ENCODE measurements around the gene GAB2. TPM values are rescaled to one million over a fixed set of nuclear protein-coding genes. Genes with fewer than 3 reads are reported as not detected.
"Not testable (repeated sequence)": the region's sequence is repeated elsewhere in the genome, so short reads cannot be mapped to it uniquely, and the experiment has no call there.

Gene GAB2
- total RNA-seq, 2 experiments from 2014 or later, result 15.9 to 16.6 TPM

DNA sequence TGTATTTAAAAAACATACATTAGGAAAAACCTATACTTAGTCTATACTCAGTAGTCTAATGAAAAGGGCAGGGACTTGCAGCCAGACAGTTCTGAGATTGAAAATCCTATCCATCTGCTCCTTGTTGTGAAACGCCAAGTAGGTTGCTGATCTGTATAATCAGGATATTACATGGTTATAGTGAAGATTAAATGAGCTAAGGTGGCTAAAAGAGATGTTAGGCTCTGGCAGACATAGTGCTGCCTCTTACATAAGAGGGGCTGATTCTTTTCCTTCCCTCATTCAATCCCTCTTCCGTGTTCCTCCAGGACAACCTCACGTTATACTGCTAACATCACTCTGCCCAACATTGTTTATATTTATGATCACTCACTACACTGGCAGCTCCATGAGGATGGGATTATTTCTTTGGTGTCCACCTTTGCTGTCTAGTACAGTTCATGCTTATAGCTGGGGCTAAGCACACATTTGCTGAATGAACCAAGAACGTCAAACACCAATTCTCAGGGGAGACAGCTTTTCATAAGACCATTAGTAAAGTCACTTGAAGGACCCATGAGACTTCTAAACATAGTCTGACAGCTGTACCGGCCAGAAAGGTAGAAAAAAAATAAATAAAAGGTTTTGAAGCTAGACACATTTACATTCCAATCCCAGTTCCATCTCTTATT, 46.3 kb downstream of the GAB2 start:
- DNase-seq, result no peak
- CTCF ChIA-PET, result interaction anchor here (0.6 to 1.4 kb wide), 4 partner anchors 9 to 332 kb away, joined by 3 to 4 read pairs (median 3); no protein-coding TSS in a partner anchor
- POLR2A ChIA-PET, result no interaction called here
- H3K4me1 Mint-ChIP-seq, result peaks cover 5% of the 10 kb centered on the region
- H3K36me3 Mint-ChIP-seq (ENCODE audit: low read depth), result peaks cover 5% of the 10 kb centered on the region
- H3K27ac Mint-ChIP-seq, result no peak overlapping the region
- H3K9me3 Mint-ChIP-seq, result peaks cover 9% of the 10 kb centered on the region
- H3K4me3 Mint-ChIP-seq, result no peak overlapping the region
- H3K27me3 Mint-ChIP-seq, result no peaks in the 10 kb centered on the region

- Mint-ChIP-seq H3K9me3 (peaks cover 3% of the 10 kb centered on the region), H3K27me3 (no peaks in the 10 kb centered on the region)
- CTCF ChIA-PET, result no interaction called here
Observed at GRCh38 chr11:78370406-78371172, 47.0 kb downstream of the GAB2 start.

GRCh38 chr11:78365381-78365792, 52.2 kb downstream of the GAB2 start:
- CTCF ChIA-PET, result no interaction called here
- H3K36me3 Mint-ChIP-seq (ENCODE audit: low read depth), result no peaks in the 10 kb centered on the region
- POLR2A ChIA-PET, result no interaction called here
- no peak for DNase-seq
- H3K4me3 Mint-ChIP-seq, result no peak overlapping the region
- H3K9me3 Mint-ChIP-seq, result peaks cover 2% of the 10 kb centered on the region
- no peak overlapping the region for H3K27ac Mint-ChIP-seq
- H3K4me1 Mint-ChIP-seq, result no peaks in the 10 kb centered on the region
- no peaks in the 10 kb centered on the region for H3K27me3 Mint-ChIP-seq

More at GRCh38 chr11:78370406-78371172, 47.0 kb downstream of the GAB2 start:
- POLR2A ChIA-PET, result no interaction called here
- Mint-ChIP-seq H3K4me1 (peaks cover 4% of the 10 kb centered on the region), H3K4me3 (no peak overlapping the region), H3K27ac (no peak overlapping the region), H3K36me3 (ENCODE audit: low read depth) (peaks cover 1% of the 10 kb centered on the region)
- no peak for DNase-seq

DNA sequence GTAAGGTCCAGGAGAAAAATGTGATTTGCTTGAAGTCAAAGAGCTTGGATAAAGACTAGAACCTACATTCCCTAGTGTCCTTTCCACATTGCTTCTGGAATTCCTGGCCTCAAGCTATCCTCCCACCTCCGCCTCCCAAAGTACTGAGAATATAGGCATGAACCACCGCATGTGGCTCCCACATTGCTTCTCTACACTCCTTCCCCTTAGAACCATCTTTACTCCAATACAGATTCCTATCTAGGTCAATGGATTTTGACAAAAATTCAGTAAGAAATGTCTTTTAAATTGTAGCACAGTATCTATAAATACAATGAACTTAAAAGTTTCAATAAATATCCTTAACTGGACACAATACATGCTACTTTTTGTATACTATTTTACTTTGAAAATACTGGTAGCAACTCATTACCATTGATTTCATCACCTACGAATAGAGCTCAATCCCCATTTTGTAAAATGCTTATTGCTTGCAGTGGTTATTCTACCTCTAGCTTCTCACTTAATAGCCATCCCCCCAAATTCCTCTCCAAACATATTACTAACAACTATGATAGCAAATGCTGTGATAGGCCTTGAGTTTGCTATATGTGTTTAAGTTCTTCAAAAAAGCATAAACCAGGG, 53.4 kb downstream of the GAB2 start:
- DNase-seq, result no peak
- Mint-ChIP-seq H3K27ac (no peak overlapping the region), H3K4me1 (no peaks in the 10 kb centered on the region), H3K36me3 (ENCODE audit: low read depth) (no peaks in the 10 kb centered on the region), H3K9me3 (peaks cover 2% of the 10 kb centered on the region), H3K27me3 (no peaks in the 10 kb centered on the region), H3K4me3 (no peak overlapping the region)
- ChIA-PET CTCF (interaction anchor here (1.3 kb wide), 1 partner anchor 9 kb away, joined by 4 read pairs; no protein-coding TSS in a partner anchor), POLR2A (no interaction called here)

- no peak for DNase-seq
- ChIA-PET POLR2A (no interaction called here), CTCF (no interaction called here)
- Mint-ChIP-seq H3K4me3 (no peak overlapping the region), H3K27ac (no peak overlapping the region), H3K27me3 (no peaks in the 10 kb centered on the region), H3K9me3 (peaks cover 4% of the 10 kb centered on the region), H3K4me1 (no peaks in the 10 kb centered on the region), H3K36me3 (ENCODE audit: low read depth) (peaks cover 2% of the 10 kb centered on the region)
Observed at GRCh38 chr11:78363024-78363619, 54.5 kb downstream of the GAB2 start.

- CTCF ChIA-PET, result no interaction called here
- H3K4me3 Mint-ChIP-seq, result no peak overlapping the region
- H3K36me3 Mint-ChIP-seq (ENCODE audit: low read depth), result peaks cover 11% of the 10 kb centered on the region
- POLR2A ChIA-PET, result no interaction called here
- H3K9me3 Mint-ChIP-seq, result peaks cover 14% of the 10 kb centered on the region
- H3K4me1 Mint-ChIP-seq, result peaks cover 5% of the 10 kb centered on the region
- no peaks in the 10 kb centered on the region for H3K27me3 Mint-ChIP-seq
- no peak for DNase-seq
- no peak overlapping the region for H3K27ac Mint-ChIP-seq
Observed at GRCh38 chr11:78361228-78361627, 56.4 kb downstream of the GAB2 start.

GRCh38 chr11:78359921-78360320, 57.7 kb downstream of the GAB2 start:
- Mint-ChIP-seq H3K9me3 (peaks cover 14% of the 10 kb centered on the region), H3K4me1 (peaks cover 9% of the 10 kb centered on the region), H3K27me3 (no peaks in the 10 kb centered on the region), H3K27ac (no peak overlapping the region), H3K4me3 (no peak overlapping the region), H3K36me3 (ENCODE audit: low read depth) (peaks cover 11% of the 10 kb centered on the region)
- ChIA-PET POLR2A (interaction anchor here (0.7 kb wide), 1 partner anchor 9 kb away, joined by 4 read pairs; no protein-coding TSS in a partner anchor), CTCF (interaction anchor here (0.9 kb wide), 1 partner anchor 48 kb away, joined by 4 read pairs; no protein-coding TSS in a partner anchor)
- DNase-seq, result no peak

GRCh38 chr11:78357924-78358323, 59.7 kb downstream of the GAB2 start:
- H3K4me3 Mint-ChIP-seq, H3K27ac Mint-ChIP-seq, DNase-seq, POLR2A ChIA-PET, H3K27me3 Mint-ChIP-seq: not testable (repeated sequence)
- peaks cover 11% of the 10 kb centered on the region for H3K36me3 Mint-ChIP-seq (ENCODE audit: low read depth)
- H3K4me1 Mint-ChIP-seq, result peaks cover 16% of the 10 kb centered on the region
- peaks cover 16% of the 10 kb centered on the region for H3K9me3 Mint-ChIP-seq
- CTCF ChIA-PET, result interaction anchor here (1.4 kb wide), 2 partner anchors 14 to 18 kb away, joined by 3 to 4 read pairs; no protein-coding TSS in a partner anchor

- Mint-ChIP-seq H3K36me3 (ENCODE audit: low read depth) (peaks cover 11% of the 10 kb centered on the region), H3K4me1 (peaks cover 16% of the 10 kb centered on the region), H3K9me3 (peaks cover 16% of the 10 kb centered on the region)
- CTCF ChIA-PET, result interaction anchor here (1.4 kb wide), 2 partner anchors 15 to 18 kb away, joined by 3 to 4 read pairs; no protein-coding TSS in a partner anchor
- H3K27me3 Mint-ChIP-seq, H3K4me3 Mint-ChIP-seq, POLR2A ChIA-PET, DNase-seq, H3K27ac Mint-ChIP-seq: not testable (repeated sequence)
Observed at GRCh38 chr11:78357425-78357824, 60.2 kb downstream of the GAB2 start.

GRCh38 chr11:78355742-78356141, 61.9 kb downstream of the GAB2 start:
- peaks cover 11% of the 10 kb centered on the region for H3K36me3 Mint-ChIP-seq (ENCODE audit: low read depth)
- not testable (repeated sequence) for DNase-seq, H3K27ac Mint-ChIP-seq, H3K27me3 Mint-ChIP-seq, H3K4me3 Mint-ChIP-seq
- H3K4me1 Mint-ChIP-seq, result peaks cover 27% of the 10 kb centered on the region
- H3K9me3 Mint-ChIP-seq, result peaks cover 16% of the 10 kb centered on the region
- ChIA-PET CTCF (interaction anchor here (0.6 to 1.7 kb wide), 5 partner anchors 8 to 439 kb away, joined by 3 to 5 read pairs (median 4); no protein-coding TSS in a partner anchor), POLR2A (interaction anchor here (0.6 kb wide), 1 partner anchor 27 kb away, joined by 3 read pairs; no protein-coding TSS in a partner anchor)

DNA sequence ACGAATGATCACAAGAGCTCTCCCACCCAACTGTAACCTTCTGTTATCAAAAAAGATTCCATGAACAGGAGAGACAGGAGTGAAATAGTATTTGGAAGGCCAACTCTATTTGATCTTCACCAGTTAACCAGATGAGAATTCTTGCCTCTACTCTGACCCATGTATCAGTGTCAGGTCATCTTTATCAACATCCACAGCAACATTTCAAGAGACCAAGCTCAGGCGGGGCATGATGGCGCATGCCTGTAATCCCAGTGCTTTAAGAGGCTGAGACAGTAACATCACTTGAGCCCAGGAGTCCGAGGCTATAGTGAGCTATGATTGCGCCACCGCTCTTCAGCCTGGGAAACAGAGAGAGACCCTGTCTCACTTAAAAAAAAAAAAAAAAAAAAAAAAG, 62.3 kb downstream of the GAB2 start:
- Mint-ChIP-seq H3K9me3 (peaks cover 16% of the 10 kb centered on the region), H3K36me3 (ENCODE audit: low read depth) (peaks cover 11% of the 10 kb centered on the region), H3K4me3 (no peak overlapping the region), H3K27ac (no peak overlapping the region), H3K27me3 (no peaks in the 10 kb centered on the region), H3K4me1 (peaks cover 31% of the 10 kb centered on the region)
- DNase-seq, result no peak
- CTCF ChIA-PET, result interaction anchor here (0.6 to 1.7 kb wide), 5 partner anchors 9 to 438 kb away, joined by 3 to 5 read pairs (median 4); no protein-coding TSS in a partner anchor
- POLR2A ChIA-PET, result no interaction called here

- Mint-ChIP-seq H3K27ac (no peak overlapping the region), H3K27me3 (no peaks in the 10 kb centered on the region), H3K9me3 (peaks cover 16% of the 10 kb centered on the region), H3K36me3 (ENCODE audit: low read depth) (peaks cover 14% of the 10 kb centered on the region), H3K4me3 (no peak overlapping the region), H3K4me1 (peaks cover 38% of the 10 kb centered on the region)
- POLR2A ChIA-PET, result no interaction called here
- no peak for DNase-seq
- CTCF ChIA-PET, result interaction anchor here (0.6 to 1.7 kb wide), 5 partner anchors 8 to 438 kb away, joined by 3 to 5 read pairs (median 4); no protein-coding TSS in a partner anchor
Observed at GRCh38 chr11:78354408-78355308, 63.0 kb downstream of the GAB2 start.

Data from activated CD4-positive, alpha-beta T cell treated with anti-CD3 and anti-CD28 coated beads, Interleukin-2, amount 10 ng/mL, durations not matched to agents 7 days and 5 days (primary cell).